ENCODE measurements around the gene ONECUT1.

GRCh38 chr15:52762621-52763020 is 27.5 kb downstream of the ONECUT1 start:
- TF ChIP-seq EZH2 (IDR thresholded peaks at IDR 0.05; ENCODE audit: insufficient read depth, low read length) (no peak), CTCF (IDR thresholded peaks at IDR 0.05; ENCODE audit: insufficient read depth, low read depth, low read length) (no peak)
